GM18511 (cell line): ENCODE data around the gene CD74.
A peak's percentile ranks its signal among the peaks of the same experiment; 100 is the strongest.

ENCODE experiments used
- ATAC-seq: cut with Tn5 transposase; IDR thresholded peaks from one replicate; pipeline ENCODE4 v1.9.1; 2021; ENCODE audit warnings: mild to moderate bottlenecking, moderate library complexity; ENCODE audit not compliant: unreplicated experiment

The CD74 gene

DNA sequence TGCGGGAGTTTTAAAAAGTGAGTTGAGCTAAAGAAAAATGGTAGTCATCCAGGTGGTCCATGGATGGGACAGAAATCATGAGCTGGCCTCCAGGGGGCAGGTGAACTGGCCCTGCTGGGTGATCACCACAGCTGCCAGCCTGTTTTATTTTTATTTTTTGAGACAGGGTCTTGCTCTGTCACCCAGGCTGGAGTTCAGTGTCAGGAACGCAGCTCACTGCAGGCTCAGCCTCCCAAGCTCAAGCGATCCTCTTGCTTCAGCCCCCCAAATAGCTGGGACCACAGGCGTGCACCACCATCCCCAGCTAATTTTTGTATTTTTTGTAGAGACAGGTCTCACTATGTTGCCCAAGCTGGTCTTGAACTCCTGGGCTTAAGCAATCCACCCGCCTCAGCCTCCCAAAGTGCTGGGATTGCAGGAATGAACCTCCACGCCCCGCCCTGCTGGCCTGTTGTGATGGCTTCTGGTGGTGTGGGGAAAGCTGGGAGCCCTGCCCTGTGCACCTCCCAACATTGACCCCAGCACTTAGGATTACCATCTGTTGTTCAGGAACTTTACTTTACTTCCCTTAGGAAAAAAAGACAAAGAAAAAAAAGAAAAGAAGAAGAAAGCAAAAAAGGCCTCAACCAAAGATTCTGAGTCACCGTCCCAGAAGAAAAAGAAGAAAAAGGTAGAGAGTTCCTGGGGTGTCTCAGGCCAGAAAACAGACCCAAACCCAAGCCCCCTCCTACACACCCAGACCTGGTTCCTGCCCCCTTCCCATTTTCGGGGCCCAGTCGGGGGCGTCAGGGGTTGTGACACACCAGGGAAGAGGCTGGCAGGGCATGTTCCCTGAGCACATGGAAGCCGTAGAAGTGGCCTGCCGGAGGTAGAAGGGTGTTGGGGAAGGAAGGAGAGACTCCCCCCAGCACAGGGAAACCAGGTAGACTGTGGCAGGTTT is 14.7 kb downstream of the CD74 start:
- ATAC-seq, result no peak

DNA sequence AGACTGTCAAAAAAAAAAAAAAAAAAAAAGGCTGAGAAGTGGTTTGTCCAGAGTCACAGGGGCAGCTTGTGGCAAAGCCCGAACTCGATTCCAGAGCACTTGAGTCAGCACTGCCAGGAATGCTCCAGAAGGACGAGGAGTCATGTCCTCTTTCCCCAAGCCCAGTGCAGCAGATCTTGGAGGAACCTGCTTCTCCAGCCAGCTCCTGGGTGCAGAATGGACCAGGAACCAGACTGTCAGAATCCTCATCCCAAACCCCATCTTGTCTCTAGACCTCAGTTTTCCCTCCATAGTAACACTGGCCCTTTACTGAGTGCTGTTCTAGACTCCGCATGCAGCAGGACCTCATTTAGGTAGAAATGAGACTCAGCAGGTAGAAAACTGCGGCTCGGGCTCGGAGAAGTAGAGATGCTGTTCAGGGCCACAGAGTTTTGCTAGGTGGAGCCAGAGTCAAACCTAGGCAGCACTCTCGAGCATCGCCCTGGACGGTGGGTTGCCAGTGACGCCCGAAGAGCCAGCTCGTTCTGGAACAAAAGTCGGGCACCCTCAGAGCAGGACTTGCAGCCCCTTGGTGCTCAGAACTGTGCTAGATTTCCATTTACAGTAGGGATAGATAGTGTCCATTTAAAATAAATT is 15.4 kb downstream of the CD74 start:
- no peak for ATAC-seq

DNA sequence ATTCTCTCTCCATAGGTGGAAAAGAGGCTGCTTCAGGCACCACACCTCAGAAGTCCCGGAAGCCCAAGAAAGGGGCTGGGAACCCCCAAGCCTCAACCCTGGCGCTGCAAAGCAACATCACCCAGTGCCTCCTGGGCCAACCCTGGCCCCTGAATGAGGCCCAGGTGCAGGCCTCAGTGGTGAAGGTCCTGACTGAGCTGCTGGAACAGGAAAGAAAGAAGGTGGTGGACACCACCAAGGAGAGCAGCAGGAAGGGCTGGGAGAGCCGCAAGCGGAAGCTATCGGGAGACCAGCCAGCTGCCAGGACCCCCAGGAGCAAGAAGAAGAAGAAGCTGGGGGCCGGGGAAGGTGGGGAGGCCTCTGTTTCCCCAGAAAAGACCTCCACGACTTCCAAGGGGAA is 16.4 kb downstream of the CD74 start:
- no peak for ATAC-seq

DNA sequence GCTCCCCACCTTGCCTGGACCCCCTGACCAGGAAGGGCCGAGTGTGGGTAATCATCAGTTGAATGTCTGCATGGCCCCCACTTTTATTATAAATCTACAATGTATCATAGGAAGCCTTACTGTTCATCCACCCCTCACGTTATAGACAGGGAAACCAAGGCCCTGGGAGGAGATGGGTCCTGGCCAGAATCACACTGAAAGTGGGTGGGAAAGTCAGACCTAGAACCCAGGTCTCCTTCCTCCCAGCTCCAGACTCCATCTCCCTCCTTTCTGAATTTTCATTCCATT is 17.1 kb downstream of the CD74 start:
- ATAC-seq, result no peak

DNA sequence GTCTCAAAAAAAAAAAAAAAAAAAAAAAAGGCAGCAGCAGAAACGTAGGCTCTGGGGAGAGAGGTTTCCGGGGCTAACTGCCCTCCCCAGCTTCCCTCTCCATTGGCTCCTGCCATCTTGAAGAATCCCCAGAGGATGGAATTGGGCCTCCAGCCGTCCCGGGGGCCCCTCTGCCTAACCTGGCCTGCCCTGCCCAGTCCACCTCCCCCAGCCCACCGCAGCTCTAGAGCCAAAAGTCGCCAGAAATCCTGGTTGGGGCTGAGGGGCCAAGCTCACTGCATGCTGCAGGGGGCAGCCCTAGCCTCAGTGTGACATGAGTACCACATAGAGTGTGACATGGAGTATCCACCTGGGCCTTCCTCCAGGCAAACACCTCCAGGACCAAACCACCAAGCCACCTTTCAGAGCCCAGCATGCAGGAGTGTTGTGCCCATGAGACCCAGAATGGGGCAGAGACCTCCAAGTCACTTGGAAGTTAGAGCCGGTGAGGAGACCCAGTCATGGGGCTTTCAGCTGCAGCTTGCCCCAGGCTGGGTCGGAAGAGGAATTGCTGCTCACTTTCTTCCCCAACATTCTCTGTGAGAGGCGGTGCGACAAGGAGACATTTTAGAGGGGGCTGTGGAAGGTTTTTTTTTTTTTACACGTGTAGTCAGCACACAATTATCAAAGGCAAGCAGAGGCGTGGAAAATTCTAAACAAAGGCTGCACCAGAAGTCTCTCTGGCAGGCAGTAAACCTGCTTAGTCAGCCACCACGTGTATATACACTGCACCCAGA is 17.6 kb downstream of the CD74 start:
- no peak for ATAC-seq

DNA sequence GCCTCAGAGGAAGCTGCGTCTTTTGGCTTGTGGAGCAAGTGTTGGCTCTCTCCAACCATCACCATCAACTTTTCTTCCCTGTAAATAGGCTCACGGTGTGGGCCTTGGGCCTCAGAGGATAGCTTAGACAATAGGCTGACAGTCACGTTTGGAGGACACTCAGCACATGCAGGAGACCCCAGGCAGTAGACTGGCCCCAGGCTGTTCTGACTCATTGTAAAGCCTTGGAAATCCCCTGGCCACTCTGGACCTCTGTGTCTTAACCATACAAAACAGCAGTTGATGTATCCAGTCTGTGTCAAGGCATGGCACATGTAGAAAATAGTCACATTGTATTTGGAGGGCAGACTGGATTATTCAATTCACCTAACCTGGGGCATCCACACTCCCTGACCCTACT is 18.6 kb downstream of the CD74 start:
- peak; percentile 35 for ATAC-seq

DNA sequence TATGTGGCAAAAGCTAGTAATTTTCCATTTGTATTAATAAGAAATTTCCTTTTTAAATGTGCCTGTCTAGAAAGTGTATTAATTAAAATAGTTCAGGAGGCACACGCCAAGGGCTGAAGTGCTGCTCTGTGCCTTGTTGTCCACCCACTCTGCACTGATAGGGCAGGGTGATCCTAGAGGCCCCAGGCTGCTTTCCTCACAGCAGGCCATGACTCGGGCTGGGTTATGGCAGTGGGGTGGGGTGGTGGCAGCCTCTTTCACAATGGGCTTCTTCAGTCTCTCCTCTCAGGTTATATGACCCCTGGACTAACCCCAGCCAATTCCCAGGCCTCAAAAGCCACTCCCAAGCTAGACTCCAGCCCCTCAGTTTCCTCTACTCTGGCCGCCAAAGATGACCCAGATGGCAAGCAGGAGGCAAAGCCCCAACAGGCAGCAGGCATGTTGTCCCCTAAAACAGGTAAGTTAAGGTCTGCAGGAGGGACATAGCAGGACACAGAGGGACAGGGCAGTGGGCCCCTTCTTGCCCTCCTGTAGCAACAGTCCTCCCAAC is 19.5 kb downstream of the CD74 start:
- no peak for ATAC-seq

DNA sequence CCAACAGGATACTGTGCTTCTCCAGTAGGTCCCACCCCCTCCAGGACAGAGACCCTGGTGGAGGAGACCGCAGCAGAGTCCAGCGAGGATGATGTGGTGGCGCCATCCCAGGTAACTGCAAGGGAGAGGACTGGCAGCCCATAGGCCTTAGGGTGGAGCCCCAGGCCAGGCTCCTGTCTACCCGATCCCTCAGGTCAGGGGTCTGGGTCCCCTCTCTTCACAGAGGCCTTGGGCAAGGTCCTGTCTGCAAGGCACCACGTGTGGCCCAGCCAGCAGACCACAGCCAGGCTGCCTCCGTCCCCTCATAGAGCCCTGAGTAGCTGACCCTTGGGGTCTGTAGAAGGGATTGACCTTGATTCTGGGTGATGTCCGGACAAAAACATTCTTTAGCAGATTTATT is 20.0 kb downstream of the CD74 start:
- no peak for ATAC-seq

DNA sequence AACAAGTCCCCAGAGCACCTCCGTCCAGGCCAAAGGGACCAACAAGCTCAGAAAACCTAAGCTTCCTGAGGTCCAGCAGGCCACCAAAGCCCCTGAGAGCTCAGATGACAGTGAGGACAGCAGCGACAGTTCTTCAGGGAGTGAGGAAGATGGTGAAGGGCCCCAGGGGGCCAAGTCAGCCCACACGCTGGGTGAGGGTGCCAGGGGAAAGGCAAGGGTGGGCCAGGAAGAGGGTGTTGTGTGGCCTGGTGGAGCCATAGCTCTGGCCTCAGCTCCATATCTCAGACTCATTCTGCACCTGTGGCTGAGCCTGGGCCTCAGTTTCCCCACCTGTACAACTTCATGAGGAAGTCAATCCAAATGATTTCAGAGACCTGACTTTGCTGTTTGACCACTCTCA is 20.7 kb downstream of the CD74 start:
- no peak for ATAC-seq

DNA sequence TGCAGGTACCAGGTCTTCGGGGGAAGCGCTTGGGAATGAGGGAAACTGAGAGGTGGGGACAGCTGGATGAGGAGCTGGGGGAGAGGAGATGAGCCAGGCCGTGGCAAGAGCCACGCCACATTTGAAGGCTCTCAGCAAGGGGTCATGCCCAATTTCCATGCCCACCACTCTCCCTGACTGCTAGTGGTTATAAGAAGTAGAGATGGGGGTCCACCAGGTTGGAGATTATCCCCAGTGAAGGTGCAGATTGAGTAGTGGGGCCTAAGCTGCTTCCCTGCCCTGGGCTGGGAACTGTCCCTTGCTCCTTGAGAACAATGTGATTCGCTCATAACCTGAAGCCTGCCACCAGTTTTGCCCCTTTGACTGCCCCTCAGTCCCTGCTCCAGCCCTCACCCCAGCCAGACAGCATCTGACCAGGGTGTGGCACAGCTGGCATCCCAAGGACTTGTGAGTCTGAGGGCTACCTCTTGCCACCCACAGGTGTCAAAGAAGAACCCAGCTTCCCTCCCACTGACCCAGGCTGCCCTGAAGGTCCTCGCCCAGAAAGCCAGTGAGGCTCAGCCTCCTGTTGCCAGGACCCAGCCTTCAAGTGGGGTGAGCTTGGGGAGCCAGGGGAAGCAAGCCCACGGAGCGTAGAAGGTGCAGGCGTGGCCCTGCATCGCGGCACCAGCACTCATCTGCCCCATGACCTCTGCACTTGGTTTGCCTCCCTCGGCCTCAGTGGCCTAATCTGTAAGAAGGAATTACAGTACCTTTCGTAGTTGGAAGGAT is 21.5 kb downstream of the CD74 start:
- no peak for ATAC-seq

DNA sequence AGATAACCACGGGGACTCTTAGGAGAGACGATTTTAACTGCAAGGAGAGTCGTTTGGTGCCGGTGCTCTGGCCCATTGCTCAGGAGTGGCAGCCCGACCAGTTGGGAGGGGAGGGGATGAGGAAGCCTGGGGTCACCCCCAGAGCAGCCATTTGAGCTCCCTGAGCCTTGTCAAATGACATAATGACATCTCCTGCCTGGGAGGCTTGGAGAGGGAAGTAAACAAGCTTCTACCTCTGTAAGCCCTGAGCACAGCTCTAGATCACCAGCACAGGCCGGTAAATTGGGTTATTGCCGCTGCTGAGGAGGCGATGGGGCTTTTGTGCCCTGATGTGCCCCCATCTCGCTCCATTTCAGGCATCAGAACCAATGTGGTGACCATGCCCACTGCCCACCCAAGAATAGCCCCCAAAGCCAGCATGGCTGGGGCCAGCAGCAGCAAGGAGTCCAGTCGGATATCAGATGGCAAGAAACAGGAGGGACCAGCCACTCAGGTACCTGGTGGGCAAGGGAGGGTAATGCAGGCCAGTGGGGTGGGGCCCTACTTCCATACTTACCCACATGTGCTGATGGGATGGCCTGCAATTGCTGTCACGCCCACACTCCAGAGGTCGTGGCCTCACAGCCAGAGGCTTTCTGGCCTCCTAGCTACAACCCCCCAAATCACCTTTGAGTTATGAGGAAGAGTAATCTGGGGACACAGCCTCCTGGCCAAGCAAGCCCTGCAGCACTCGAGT is 23.0 kb downstream of the CD74 start:
- ATAC-seq, result no peak

DNA sequence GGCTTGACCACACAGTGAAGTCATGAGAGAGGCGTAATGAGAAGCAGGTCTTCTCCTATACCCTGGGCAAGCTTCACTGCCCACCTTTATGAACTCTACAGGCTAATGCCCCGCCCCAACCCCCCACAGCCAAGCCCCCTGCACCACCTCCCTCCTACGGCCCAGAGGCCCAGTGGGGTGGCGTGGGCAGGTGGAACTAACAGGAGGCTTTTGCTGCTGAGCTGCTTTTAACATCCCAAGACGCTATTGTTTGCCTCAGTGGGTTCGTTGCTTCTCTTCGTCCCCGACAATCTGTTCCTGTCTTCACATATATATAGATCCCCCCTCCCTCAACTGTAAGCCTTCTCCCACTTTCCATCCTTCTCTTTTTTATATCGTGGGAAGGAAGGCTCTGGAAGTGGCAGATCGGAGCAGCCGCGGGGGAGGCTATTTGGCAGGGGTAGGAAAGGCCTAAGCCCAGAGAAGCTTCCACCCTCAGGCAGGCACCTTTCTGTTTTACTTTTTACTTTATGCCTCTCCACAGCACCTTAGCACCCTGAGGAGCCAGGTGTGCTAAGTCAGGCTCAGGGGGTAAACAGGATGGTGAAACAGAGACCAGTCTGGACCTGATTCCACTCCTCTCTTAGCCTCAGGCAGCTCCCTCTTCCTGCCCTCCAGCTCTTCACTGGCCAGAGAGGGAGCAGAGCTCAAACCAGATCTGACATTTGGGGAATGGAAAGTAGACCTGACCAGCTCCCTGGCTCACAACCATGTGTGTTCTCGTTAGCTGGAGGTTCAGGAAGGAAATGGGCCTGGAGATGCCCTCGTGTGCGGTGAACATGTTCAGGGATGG is 26.5 kb downstream of the CD74 start:
- no peak for ATAC-seq

DNA sequence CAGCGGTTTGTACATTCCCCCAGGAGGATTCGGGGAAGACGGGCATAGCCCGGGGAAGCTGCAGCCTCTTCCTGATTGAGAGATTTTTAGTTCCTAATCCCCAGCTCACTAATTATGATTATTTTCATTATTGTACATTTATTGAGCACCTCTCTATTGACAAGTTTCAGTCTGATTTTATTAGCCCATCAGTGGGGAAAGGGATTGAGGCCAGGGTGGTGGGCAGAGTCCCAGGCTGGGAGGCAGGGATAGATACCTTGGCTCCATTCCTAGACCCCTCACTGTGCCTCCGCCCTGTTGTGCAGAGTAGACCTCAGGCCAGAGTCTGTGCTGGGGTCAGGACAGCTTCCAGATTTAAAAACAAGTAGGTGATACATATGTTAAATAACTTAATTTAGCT is 28.0 kb downstream of the CD74 start:
- no peak for ATAC-seq

DNA sequence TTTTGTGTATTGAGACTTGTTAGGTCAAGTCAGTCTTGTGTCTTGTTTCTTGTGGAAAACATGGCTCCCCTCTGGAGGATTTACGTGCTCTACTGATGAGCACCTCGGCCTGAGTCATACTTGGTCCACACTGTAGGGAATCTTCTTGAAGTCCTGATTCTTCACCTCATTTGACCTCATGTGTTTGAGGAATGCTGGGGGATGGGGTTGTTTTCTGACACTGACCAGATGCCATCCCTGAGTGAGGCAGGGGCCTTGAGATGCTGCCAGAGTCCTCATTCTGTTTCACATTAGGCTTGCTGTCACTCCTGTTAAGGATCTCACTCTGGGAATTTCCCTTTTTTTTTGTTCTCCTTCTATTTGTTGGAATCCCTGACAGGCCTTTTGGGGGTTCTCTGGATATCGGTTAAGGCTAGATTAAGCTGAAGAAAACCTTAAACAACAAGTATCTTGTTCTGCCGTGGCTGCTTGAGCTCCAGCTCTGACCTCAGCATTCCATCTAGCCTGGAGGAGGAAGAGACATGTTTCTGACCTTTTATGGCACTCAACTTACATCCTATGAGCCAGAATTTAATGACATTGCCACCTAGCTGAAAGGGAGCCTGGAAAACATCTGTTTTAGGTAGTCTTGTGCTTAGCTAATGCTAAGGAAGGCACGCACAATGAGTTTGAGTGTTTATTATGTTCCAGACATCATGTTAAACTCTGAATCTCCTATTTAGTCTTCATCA is 34.6 kb downstream of the CD74 start:
- no peak for ATAC-seq

DNA sequence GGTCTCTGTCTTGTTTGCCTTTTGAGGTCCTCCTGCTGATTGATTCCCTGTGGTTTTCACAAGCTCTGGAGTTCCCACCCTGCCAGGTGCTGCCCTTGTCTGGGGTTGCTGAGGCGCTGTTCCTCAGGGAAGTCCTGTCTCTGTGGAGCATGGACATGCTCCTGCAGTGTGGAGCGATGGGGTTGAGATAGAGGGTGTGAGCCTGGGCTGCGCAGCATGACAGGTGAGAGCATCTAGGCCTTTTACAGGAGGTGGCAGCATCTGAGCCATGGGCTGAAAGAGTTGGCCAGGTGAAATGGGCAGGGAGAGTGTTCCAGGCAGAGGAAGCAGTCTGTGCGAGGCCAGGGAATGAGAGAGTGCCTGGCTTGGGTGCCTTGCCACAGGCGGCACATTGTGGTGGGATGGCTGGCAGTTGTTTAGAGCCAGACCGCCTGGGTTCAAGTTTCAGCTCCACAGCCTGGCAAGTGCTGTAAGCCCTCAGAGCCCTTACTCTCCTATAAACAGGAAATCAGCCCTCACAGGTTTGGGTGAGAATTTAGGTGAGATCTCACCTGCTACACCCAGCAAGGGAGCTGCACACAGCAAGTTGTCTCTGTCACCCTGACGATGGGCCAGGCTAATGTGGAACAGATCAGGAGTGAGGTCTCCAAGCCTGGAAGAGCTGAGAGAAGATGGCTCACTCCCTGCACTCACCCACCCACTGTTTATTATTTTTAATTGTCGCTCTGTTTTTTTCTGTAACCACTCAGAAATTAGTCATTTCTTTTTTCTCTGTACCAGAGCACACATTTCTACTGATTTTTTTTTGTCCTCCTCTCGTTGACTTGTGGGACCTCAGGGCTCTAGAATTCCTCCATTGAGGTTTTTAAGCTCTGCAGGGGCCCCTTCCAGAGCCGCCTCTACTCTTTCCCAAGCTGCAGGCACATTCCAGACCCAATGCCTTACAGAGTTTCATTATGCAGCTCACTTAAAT is 35.6 kb downstream of the CD74 start:
- ATAC-seq, result no peak

DNA sequence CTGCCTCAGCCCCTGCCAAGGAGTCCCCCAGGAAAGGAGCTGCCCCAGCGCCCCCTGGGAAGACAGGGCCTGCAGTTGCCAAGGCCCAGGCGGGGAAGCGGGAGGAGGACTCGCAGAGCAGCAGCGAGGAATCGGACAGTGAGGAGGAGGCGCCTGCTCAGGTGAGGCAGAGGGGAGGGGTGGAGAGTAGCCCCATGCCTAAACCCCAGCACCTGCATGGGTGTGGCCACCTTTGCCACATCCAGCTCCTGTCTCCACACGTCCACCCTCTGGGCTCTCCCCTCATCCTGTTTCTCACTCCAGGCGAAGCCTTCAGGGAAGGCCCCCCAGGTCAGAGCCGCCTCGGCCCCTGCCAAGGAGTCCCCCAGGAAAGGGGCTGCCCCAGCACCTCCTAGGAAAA is 38.1 kb downstream of the CD74 start:
- no peak for ATAC-seq

DNA sequence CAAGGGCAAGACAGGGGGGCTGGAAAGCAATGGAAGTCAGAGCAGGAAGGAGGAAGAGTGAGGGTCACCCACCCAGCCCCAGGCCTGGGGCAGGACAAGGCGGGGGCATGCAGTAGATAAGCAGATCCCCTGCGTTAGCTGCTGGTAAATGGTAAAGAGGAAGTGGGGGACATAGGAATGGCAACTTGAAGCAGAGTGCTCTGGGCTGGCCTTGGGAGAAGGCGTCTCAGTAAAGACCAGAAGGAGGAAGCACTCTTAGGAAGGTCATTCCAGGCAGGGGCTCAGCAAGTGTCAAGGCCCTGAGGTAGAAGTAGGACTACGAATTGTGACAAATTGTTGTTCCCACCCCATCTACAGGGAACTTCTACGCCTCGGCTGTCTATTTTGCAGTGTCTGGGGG is 40.1 kb downstream of the CD74 start:
- ATAC-seq, result no peak
